K562 (cell line): Measurements from ENCODE around the gene SLC25A4. TPM values are rescaled to one million over a fixed set of nuclear protein-coding genes. Genes with fewer than 3 reads are reported as not detected.
A peak's percentile ranks its signal among the peaks of the same experiment; 100 is the strongest.

Experiments used
- FOXM1 ChIP-seq, 2 experiments: fragments of 450-650 bp in 1 of 2; sonication (generic) in 1 of 2; formaldehyde crosslinking in 1 of 2; IDR thresholded peaks; 2 replicates each; pipeline versions ENCODE4 v1.6.1 to v1.9.0; 2017 to 2022; ENCODE audit warnings: low read depth in 2 of 2, mild to moderate bottlenecking in 2 of 2, missing genetic modification reagents in 1 of 2, moderate library complexity in 1 of 2
- GABPB2 ChIP-seq: fragments of 250-450 bp; sonication (Bioruptor Pico); conservative IDR thresholded peaks from 2 replicates; pipeline ENCODE4 v1.5.1; 2021; ENCODE audit warnings: mild to moderate bottlenecking
- HIVEP1 ChIP-seq: fragments of 250-450 bp; sonication (Bioruptor Pico); IDR thresholded peaks from 2 replicates; pipeline ENCODE4 v1.4.0; 2020; ENCODE audit warnings: mild to moderate bottlenecking
- JUND ChIP-seq, 2 experiments: IDR thresholded peaks; 2 replicates in 1 of 2; 3 replicates in 1 of 2; pipeline ENCODE4 v1.6.1; 2011; ENCODE audit warnings: borderline replicate concordance in 2 of 2, low read depth in 2 of 2, low read length in 2 of 2, improper control_type of control experiment in 1 of 2, missing biosample characterization in 1 of 2, missing genetic modification characterization in 1 of 2, missing genetic modification reagents in 1 of 2
- ZNF347 ChIP-seq: fragments of 450-650 bp; formaldehyde crosslinking; IDR thresholded peaks from 2 replicates; pipeline ENCODE4 v1.4.0; 2020; ENCODE audit warnings: low read depth, mild to moderate bottlenecking, moderate library complexity
- polyA plus RNA-seq, 8 experiments: library from polyadenylated mRNA; depleted of rRNA in 4 of 8; stranded (reverse) in 5 of 8; unstranded in 3 of 8; fragments of >200 nt; fragmentation: Nextera tagmentation in 2 of 8; fragmentation: Illumina TruSeq in 1 of 8; extraction: Ambion mirVana in 2 of 8; extraction: Trizol in 1 of 8; gene quantifications; 2 replicates each; pipeline versions ENCODE4 v1.2.1 to v1.2.3, GENCODE V29; 2011 to 2014; ENCODE audit warnings: inconsistent platforms in 1 of 8, missing spikeins in 1 of 8
- total RNA-seq, 7 experiments: library from RNA; depleted of rRNA in 6 of 7; stranded (reverse); fragments of >200 nt in 6 of 7; fragmentation: Illumina TruSeq in 2 of 7; extraction: Trizol in 2 of 7; gene quantifications; 2 replicates each; pipeline versions ENCODE4 v1.2.1 to v1.2.3, GENCODE V29; 2011 to 2021; ENCODE audit warnings: low replicate concordance in 1 of 7
- TF ChIP-seq, protein P1 (sequence below): fragments of 450-650 bp; IDR thresholded peaks from 2 replicates; pipeline ENCODE4 v1.6.1; 2016; ENCODE audit warnings: mild to moderate bottlenecking, moderate library complexity
- TF ChIP-seq, protein P2 (sequence below), 2 experiments: fragments of 450-650 bp; IDR thresholded peaks; 2 replicates each; pipeline ENCODE4 v1.6.1; 2018; ENCODE audit warnings: mild to moderate bottlenecking in 2 of 2, low read depth in 1 of 2; ENCODE audit not compliant: partially characterized antibody in 2 of 2
- TF ChIP-seq, protein P3 (sequence below), 2 experiments: fragments of 450-650 bp in 1 of 2; sonication (generic) in 1 of 2; formaldehyde crosslinking in 1 of 2; IDR thresholded peaks in 1 of 2; conservative IDR thresholded peaks in 1 of 2; 2 replicates each; pipeline versions ENCODE4 v1.6.1 to v1.8.1; 2016 to 2023; ENCODE audit warnings: mild to moderate bottlenecking in 2 of 2, moderate library complexity in 2 of 2, inconsistent platforms in 1 of 2, missing genetic modification reagents in 1 of 2

Gene SLC25A4
- total and polyA plus RNA-seq, 9 of the 15 experiments (the other 6 are each of a cell fraction or from before 2014, with no cell fraction given), result 8.3 to 28.6 (median 19.5) TPM

DNA sequence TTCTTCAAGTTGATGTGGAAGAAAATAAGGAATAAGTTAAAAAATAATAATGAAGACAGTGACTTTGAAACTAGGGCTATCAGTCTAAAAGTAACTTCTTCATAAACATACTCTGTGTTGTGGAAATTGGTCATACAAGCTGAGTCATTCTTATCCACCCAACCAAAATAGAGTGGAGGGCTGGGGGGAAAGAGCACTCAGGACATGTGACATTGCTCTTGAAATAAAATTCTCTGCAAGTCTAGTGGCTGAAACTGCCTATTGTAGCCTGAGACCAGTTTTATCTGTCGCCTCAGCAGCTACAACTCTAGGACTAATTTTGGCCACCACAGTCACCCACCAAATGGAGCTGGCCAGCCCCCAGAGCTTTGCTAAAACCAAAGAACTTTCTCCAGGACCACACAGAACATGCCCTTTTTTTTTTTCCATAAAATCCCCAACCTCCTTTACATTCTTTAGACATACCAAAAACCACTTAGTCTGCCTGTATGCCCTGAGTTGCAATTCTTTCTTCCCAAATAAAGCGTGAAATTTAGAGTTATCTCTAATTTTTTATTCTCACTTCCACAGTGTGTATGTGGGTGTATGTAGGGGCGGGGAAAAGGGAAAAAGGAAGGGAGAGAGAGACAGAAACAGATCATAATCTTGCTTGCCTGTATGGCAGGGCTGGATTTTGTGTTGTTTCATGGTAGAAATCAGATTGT is 23.0 kb upstream of the SLC25A4 start (continued):
- TF ChIP-seq, protein P1, sequence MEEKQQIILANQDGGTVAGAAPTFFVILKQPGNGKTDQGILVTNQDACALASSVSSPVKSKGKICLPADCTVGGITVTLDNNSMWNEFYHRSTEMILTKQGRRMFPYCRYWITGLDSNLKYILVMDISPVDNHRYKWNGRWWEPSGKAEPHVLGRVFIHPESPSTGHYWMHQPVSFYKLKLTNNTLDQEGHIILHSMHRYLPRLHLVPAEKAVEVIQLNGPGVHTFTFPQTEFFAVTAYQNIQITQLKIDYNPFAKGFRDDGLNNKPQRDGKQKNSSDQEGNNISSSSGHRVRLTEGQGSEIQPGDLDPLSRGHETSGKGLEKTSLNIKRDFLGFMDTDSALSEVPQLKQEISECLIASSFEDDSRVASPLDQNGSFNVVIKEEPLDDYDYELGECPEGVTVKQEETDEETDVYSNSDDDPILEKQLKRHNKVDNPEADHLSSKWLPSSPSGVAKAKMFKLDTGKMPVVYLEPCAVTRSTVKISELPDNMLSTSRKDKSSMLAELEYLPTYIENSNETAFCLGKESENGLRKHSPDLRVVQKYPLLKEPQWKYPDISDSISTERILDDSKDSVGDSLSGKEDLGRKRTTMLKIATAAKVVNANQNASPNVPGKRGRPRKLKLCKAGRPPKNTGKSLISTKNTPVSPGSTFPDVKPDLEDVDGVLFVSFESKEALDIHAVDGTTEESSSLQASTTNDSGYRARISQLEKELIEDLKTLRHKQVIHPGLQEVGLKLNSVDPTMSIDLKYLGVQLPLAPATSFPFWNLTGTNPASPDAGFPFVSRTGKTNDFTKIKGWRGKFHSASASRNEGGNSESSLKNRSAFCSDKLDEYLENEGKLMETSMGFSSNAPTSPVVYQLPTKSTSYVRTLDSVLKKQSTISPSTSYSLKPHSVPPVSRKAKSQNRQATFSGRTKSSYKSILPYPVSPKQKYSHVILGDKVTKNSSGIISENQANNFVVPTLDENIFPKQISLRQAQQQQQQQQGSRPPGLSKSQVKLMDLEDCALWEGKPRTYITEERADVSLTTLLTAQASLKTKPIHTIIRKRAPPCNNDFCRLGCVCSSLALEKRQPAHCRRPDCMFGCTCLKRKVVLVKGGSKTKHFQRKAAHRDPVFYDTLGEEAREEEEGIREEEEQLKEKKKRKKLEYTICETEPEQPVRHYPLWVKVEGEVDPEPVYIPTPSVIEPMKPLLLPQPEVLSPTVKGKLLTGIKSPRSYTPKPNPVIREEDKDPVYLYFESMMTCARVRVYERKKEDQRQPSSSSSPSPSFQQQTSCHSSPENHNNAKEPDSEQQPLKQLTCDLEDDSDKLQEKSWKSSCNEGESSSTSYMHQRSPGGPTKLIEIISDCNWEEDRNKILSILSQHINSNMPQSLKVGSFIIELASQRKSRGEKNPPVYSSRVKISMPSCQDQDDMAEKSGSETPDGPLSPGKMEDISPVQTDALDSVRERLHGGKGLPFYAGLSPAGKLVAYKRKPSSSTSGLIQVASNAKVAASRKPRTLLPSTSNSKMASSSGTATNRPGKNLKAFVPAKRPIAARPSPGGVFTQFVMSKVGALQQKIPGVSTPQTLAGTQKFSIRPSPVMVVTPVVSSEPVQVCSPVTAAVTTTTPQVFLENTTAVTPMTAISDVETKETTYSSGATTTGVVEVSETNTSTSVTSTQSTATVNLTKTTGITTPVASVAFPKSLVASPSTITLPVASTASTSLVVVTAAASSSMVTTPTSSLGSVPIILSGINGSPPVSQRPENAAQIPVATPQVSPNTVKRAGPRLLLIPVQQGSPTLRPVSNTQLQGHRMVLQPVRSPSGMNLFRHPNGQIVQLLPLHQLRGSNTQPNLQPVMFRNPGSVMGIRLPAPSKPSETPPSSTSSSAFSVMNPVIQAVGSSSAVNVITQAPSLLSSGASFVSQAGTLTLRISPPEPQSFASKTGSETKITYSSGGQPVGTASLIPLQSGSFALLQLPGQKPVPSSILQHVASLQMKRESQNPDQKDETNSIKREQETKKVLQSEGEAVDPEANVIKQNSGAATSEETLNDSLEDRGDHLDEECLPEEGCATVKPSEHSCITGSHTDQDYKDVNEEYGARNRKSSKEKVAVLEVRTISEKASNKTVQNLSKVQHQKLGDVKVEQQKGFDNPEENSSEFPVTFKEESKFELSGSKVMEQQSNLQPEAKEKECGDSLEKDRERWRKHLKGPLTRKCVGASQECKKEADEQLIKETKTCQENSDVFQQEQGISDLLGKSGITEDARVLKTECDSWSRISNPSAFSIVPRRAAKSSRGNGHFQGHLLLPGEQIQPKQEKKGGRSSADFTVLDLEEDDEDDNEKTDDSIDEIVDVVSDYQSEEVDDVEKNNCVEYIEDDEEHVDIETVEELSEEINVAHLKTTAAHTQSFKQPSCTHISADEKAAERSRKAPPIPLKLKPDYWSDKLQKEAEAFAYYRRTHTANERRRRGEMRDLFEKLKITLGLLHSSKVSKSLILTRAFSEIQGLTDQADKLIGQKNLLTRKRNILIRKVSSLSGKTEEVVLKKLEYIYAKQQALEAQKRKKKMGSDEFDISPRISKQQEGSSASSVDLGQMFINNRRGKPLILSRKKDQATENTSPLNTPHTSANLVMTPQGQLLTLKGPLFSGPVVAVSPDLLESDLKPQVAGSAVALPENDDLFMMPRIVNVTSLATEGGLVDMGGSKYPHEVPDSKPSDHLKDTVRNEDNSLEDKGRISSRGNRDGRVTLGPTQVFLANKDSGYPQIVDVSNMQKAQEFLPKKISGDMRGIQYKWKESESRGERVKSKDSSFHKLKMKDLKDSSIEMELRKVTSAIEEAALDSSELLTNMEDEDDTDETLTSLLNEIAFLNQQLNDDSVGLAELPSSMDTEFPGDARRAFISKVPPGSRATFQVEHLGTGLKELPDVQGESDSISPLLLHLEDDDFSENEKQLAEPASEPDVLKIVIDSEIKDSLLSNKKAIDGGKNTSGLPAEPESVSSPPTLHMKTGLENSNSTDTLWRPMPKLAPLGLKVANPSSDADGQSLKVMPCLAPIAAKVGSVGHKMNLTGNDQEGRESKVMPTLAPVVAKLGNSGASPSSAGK, result peak; percentile 47
- TF ChIP-seq FOXM1 (IDR thresholded peaks at IDR 0.05; ENCODE audit: low read depth) (no peak), FOXM1 (CRISPR knock-in tag; IDR thresholded peaks at IDR 0.05; ENCODE audit: low read depth) (no peak), ZNF347 (CRISPR knock-in tag) (no peak), GABPB2 (CRISPR knock-in tag) (no peak), HIVEP1 (no peak), JUND (IDR thresholded peaks at IDR 0.05; ENCODE audit: borderline replicate concordance, low read depth, low read length) (peak; percentile 63; the same call in 1 of the 2 replicates), JUND (tag; IDR thresholded peaks at IDR 0.05; ENCODE audit: borderline replicate concordance, low read depth, low read length) (peak; percentile 48; the same call in 1 of the 3 replicates)
- TF ChIP-seq, protein P2, sequence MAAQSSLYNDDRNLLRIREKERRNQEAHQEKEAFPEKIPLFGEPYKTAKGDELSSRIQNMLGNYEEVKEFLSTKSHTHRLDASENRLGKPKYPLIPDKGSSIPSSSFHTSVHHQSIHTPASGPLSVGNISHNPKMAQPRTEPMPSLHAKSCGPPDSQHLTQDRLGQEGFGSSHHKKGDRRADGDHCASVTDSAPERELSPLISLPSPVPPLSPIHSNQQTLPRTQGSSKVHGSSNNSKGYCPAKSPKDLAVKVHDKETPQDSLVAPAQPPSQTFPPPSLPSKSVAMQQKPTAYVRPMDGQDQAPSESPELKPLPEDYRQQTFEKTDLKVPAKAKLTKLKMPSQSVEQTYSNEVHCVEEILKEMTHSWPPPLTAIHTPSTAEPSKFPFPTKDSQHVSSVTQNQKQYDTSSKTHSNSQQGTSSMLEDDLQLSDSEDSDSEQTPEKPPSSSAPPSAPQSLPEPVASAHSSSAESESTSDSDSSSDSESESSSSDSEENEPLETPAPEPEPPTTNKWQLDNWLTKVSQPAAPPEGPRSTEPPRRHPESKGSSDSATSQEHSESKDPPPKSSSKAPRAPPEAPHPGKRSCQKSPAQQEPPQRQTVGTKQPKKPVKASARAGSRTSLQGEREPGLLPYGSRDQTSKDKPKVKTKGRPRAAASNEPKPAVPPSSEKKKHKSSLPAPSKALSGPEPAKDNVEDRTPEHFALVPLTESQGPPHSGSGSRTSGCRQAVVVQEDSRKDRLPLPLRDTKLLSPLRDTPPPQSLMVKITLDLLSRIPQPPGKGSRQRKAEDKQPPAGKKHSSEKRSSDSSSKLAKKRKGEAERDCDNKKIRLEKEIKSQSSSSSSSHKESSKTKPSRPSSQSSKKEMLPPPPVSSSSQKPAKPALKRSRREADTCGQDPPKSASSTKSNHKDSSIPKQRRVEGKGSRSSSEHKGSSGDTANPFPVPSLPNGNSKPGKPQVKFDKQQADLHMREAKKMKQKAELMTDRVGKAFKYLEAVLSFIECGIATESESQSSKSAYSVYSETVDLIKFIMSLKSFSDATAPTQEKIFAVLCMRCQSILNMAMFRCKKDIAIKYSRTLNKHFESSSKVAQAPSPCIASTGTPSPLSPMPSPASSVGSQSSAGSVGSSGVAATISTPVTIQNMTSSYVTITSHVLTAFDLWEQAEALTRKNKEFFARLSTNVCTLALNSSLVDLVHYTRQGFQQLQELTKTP (IDR thresholded peaks at IDR 0.05; ENCODE audit: low read depth in 1 of 2, partially characterized antibody in 2 of 2), result no peak
- TF ChIP-seq, protein P3, sequence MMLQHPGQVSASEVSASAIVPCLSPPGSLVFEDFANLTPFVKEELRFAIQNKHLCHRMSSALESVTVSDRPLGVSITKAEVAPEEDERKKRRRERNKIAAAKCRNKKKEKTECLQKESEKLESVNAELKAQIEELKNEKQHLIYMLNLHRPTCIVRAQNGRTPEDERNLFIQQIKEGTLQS (IDR thresholded peaks at IDR 0.05), result peak; percentile 68
- TF ChIP-seq, protein P3 (CRISPR knock-in tag; conservative IDR thresholded peaks at IDR 0.05), result no peak
